ENCODE data around the gene RABGGTB.

Gene RABGGTB

DNA sequence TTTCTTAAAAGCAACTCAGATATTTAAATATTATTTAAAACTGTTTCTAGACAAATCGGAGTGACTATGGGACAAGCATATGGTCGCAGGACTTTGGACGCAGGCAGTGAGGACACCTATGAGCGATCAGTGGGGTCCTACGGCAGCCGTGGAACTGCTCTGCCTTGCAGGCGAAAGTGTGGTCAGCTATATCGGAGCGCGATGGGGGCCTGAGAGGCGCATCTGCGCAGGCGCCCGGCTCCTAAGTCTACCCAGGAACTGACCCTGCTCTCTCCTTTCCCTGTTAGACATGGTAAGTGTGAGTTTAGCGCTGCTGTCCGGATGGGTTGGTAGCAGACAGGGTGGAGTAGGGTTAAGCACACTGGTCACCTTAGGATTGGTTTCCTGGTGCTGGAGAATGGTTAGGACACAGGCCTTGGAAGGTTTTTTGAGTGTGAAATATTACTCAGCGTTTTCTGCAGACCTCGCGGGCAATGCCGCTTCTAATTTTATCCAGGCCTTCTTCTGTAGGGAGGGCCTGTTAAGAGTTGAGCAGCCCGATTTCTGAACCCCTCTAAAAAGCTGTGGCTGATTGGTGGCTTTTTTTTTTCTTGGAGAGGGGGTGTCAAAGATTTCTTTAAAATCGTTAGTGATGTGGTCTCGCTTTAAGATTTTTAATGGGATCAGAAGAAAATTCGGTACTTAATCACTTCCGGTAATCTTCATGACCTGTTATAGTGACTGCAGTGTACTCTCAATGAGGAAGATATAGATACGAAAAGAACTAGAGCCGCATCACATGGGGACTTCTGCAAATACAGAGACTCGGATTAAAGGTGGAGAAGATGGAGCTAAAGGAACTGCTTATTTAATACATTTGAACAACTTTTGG is at the start of gene RABGGTB:
Gene RABGGTB, plus strand, starts transcription at position 274 of the 871 bp plus-strand sequence. Its CDS starts 16 bp downstream, at position 290.
- TF ChIP-seq CREB1 (IDR thresholded peaks at IDR 0.05; ENCODE audit: low read depth): no peak
- peak; percentile 78 for TF ChIP-seq MAX (IDR thresholded peaks at IDR 0.05)
- TF ChIP-seq CEBPB (IDR thresholded peaks at IDR 0.05): no peak
- TF ChIP-seq TAF1 (IDR thresholded peaks at IDR 0.05; ENCODE audit: low read depth): peak; percentile 90
- 0 out of 2 replicates have a peak, but pooled peaks have one; percentile 15 for TF ChIP-seq EP300 (IDR thresholded peaks at IDR 0.05; ENCODE audit: borderline replicate concordance)
- TF ChIP-seq, protein P1, sequence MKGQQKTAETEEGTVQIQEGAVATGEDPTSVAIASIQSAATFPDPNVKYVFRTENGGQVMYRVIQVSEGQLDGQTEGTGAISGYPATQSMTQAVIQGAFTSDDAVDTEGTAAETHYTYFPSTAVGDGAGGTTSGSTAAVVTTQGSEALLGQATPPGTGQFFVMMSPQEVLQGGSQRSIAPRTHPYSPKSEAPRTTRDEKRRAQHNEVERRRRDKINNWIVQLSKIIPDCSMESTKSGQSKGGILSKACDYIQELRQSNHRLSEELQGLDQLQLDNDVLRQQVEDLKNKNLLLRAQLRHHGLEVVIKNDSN (IDR thresholded peaks at IDR 0.05): no peak
- TF ChIP-seq RAD21 (IDR thresholded peaks at IDR 0.05; ENCODE audit: low read depth): no peak
- no peak for TF ChIP-seq TEAD4 (IDR thresholded peaks at IDR 0.05)
- TF ChIP-seq TCF12 (IDR thresholded peaks at IDR 0.05; ENCODE audit: low read depth): 0 out of 2 replicates have a peak, but pooled peaks have one; percentile 12
- no peak for TF ChIP-seq ZBTB7A (IDR thresholded peaks at IDR 0.05; ENCODE audit: low read depth)
- TF ChIP-seq YY1 (IDR thresholded peaks at IDR 0.05; ENCODE audit: low read depth): peak; percentile 41; the same call in 1 of the 2 replicates
- TF ChIP-seq EGR1 (IDR thresholded peaks at IDR 0.05): no peak

DNA sequence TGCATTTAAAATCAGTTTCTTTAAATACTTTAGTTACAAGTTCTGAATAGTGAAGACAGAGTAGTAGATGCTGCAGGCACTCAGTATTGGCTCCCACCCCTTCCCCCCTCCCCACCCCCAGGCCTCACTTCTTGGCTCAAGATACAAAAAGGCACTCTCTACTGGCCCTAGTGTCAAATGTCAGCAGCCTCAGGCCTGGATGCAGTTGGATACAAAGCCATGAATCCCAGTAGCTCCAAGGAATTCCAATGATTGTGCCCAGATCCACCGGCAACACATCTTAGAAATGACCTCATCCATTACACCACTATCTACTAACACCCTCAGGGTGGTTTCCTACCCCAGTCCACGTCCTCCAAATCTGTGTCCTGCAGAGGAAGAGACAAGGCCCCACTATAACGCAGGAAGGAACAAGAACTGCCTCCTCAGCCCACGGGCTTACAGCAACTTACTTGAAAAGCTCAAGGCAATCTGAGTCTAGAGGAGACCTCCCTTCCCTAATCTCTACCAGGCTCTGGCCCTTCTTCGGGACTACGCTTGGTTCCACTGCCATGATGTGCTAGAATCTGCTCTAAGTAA is 43.9 kb upstream of the RABGGTB start:
- TF ChIP-seq RAD21 (IDR thresholded peaks at IDR 0.05; ENCODE audit: low read depth) (no peak), TCF12 (IDR thresholded peaks at IDR 0.05; ENCODE audit: low read depth) (no peak), NFIC (IDR thresholded peaks at IDR 0.05) (no peak), CREB1 (IDR thresholded peaks at IDR 0.05; ENCODE audit: low read depth) (no peak), EP300 (IDR thresholded peaks at IDR 0.05; ENCODE audit: borderline replicate concordance) (no peak), EGR1 (IDR thresholded peaks at IDR 0.05) (no peak), ZBTB7A (IDR thresholded peaks at IDR 0.05; ENCODE audit: low read depth) (no peak), YY1 (IDR thresholded peaks at IDR 0.05; ENCODE audit: low read depth) (no peak), TEAD4 (IDR thresholded peaks at IDR 0.05) (no peak), CEBPB (IDR thresholded peaks at IDR 0.05) (no peak), FOXM1 (IDR thresholded peaks at IDR 0.05; ENCODE audit: borderline replicate concordance, low read depth) (no peak)
- TF ChIP-seq, protein P1 (IDR thresholded peaks at IDR 0.05): no peak

GRCh38 chr1:75745276-75745675 is 40.8 kb upstream of the RABGGTB start:
- no peak for TF ChIP-seq FOXM1 (IDR thresholded peaks at IDR 0.05; ENCODE audit: borderline replicate concordance, low read depth)
- no peak for TF ChIP-seq TEAD4 (IDR thresholded peaks at IDR 0.05)
- TF ChIP-seq REST (IDR thresholded peaks at IDR 0.05; ENCODE audit: low read depth): no peak

DNA sequence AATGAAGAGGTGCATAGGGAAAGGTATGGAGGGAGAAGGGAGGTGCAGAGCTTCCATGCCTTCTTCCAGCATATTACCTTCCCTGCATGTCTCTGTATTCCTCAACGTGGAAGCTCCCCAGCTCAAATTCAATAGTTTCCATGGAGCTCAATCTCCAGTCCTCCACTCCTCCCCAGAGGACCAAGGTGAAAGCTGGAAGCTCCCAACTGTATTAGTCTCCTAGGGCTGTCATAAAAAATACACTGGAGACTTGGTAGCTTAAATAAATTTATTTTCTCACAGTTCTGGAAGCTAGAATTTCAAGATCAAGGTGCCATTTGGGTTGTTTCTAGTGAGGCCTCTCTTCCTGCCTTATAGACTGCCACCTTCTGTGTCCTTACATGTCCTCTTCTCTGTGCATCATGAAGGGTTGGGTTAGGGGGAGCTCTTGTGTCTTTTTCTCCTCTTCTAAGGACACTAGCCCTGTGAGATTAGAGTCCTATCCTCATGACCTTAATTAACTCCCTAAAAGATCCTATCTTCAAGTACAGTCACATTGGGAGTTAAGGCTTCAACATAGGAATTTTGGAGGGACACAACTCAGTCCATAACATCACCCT is 21.9 kb upstream of the RABGGTB start:
- TF ChIP-seq EP300 (IDR thresholded peaks at IDR 0.05; ENCODE audit: borderline replicate concordance) (no peak), ZBTB7A (IDR thresholded peaks at IDR 0.05; ENCODE audit: low read depth) (no peak), CREB1 (IDR thresholded peaks at IDR 0.05; ENCODE audit: low read depth) (no peak), EGR1 (IDR thresholded peaks at IDR 0.05) (no peak), MAX (IDR thresholded peaks at IDR 0.05) (no peak), NFIC (IDR thresholded peaks at IDR 0.05) (no peak), REST (IDR thresholded peaks at IDR 0.05; ENCODE audit: low read depth) (no peak), TCF12 (IDR thresholded peaks at IDR 0.05; ENCODE audit: low read depth) (no peak), RAD21 (IDR thresholded peaks at IDR 0.05; ENCODE audit: low read depth) (no peak), FOXM1 (IDR thresholded peaks at IDR 0.05; ENCODE audit: borderline replicate concordance, low read depth) (no peak), YY1 (IDR thresholded peaks at IDR 0.05; ENCODE audit: low read depth) (no peak), TEAD4 (IDR thresholded peaks at IDR 0.05) (no peak), CEBPB (IDR thresholded peaks at IDR 0.05) (no peak), TAF1 (IDR thresholded peaks at IDR 0.05; ENCODE audit: low read depth) (no peak)
- TF ChIP-seq, protein P1 (IDR thresholded peaks at IDR 0.05): no peak

Measured in Ishikawa (cell line).